ENCODE results near the gene SMTN. TPM values are rescaled to one million over a fixed set of nuclear protein-coding genes. Genes with fewer than 3 reads are reported as not detected.

Gene SMTN
- total and polyA plus RNA-seq, 10 of the 15 experiments (the other 5 are each of a cell fraction or from before 2014, with no cell fraction given): 0.92 to 21.9 (median 4.8) TPM

DNA sequence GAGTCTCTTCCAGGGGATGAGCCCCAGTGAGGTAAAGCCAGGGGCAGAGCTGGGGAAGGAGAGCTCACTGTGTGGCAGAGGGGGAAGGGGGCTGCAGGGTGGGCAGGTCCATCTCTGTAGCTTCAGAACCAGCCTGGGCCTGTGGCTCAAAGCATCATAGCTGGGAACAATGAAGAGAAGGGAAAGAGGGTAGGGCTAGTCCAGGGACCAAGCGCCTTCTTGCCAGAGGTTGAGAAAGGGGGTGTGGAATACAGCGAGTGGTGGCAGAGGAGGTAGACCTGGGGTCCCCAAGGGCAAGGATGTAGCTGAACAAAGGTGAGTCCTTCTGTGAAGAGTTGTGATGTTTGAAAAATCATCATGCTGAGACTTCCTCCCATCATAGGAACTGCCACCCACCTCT is 60.4 kb downstream of the SMTN start:
- ChIA-PET CTCF (interaction anchor here (0.6 to 1.5 kb wide), 3 partner anchors 14 to 58 kb away, joined by 3 read pairs; partner anchors contain the start of gene SELENOM), POLR2A (no interaction called here), RAD21 (ENCODE audit: unreplicated experiment) (no interaction called here), SMC1A (ENCODE audit: uncharacterized antibody, unreplicated experiment) (interaction anchor here (0.6 kb wide), 1 partner anchor 914 kb away, joined by 3 read pairs; no protein-coding TSS in a partner anchor)
- H4K20me1 ChIP-seq (ENCODE audit: control insufficient read depth, insufficient read depth): no peaks in the 10 kb centered on the region
- no peaks in the 10 kb centered on the region for H3K4me1 ChIP-seq (ENCODE audit: control insufficient read depth, insufficient read depth, low read length)
- no peaks in the 10 kb centered on the region for H3K79me2 ChIP-seq (ENCODE audit: control insufficient read depth, insufficient read depth, low read length)
- H3K27ac ChIP-seq (ENCODE audit: control insufficient read depth, insufficient read depth): no peak overlapping the region
- H3K4me3 ChIP-seq: no peak overlapping the region
- no peak for DNase-seq (ENCODE audit: low read depth, low spot score)
- no peak for TF ChIP-seq CHD4 (IDR thresholded peaks at IDR 0.05)
- no peak for TF ChIP-seq SIN3A (IDR thresholded peaks at IDR 0.05; ENCODE audit: low read depth, low read length)
- TF ChIP-seq POLR2AphosphoS2 (IDR thresholded peaks at IDR 0.05; ENCODE audit: low read depth, low read length): no peak
- TF ChIP-seq SRF (IDR thresholded peaks at IDR 0.05; ENCODE audit: low read depth in 2 of 2, low read length in 2 of 2): no peak
- TF ChIP-seq TCF7 (IDR thresholded peaks at IDR 0.05; ENCODE audit: borderline replicate concordance): no peak
- TF ChIP-seq, protein P1, sequence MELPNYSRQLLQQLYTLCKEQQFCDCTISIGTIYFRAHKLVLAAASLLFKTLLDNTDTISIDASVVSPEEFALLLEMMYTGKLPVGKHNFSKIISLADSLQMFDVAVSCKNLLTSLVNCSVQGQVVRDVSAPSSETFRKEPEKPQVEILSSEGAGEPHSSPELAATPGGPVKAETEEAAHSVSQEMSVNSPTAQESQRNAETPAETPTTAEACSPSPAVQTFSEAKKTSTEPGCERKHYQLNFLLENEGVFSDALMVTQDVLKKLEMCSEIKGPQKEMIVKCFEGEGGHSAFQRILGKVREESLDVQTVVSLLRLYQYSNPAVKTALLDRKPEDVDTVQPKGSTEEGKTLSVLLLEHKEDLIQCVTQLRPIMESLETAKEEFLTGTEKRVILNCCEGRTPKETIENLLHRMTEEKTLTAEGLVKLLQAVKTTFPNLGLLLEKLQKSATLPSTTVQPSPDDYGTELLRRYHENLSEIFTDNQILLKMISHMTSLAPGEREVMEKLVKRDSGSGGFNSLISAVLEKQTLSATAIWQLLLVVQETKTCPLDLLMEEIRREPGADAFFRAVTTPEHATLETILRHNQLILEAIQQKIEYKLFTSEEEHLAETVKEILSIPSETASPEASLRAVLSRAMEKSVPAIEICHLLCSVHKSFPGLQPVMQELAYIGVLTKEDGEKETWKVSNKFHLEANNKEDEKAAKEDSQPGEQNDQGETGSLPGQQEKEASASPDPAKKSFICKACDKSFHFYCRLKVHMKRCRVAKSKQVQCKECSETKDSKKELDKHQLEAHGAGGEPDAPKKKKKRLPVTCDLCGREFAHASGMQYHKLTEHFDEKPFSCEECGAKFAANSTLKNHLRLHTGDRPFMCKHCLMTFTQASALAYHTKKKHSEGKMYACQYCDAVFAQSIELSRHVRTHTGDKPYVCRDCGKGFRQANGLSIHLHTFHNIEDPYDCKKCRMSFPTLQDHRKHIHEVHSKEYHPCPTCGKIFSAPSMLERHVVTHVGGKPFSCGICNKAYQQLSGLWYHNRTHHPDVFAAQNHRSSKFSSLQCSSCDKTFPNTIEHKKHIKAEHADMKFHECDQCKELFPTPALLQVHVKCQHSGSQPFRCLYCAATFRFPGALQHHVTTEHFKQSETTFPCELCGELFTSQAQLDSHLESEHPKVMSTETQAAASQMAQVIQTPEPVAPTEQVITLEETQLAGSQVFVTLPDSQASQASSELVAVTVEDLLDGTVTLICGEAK (IDR thresholded peaks at IDR 0.05; ENCODE audit: borderline replicate concordance): no peak
- TF ChIP-seq NBN (IDR thresholded peaks at IDR 0.05): no peak
- no peak for TF ChIP-seq NFIC (IDR thresholded peaks at IDR 0.05; ENCODE audit: low read depth, low read length)
- TF ChIP-seq POLR2AphosphoS5 (IDR thresholded peaks at IDR 0.05; ENCODE audit: low read length): no peak
- no peak for TF ChIP-seq ZNF24 (IDR thresholded peaks at IDR 0.05)
- TF ChIP-seq CREM (IDR thresholded peaks at IDR 0.05; ENCODE audit: low read depth): no peak
- TF ChIP-seq, protein P2, sequence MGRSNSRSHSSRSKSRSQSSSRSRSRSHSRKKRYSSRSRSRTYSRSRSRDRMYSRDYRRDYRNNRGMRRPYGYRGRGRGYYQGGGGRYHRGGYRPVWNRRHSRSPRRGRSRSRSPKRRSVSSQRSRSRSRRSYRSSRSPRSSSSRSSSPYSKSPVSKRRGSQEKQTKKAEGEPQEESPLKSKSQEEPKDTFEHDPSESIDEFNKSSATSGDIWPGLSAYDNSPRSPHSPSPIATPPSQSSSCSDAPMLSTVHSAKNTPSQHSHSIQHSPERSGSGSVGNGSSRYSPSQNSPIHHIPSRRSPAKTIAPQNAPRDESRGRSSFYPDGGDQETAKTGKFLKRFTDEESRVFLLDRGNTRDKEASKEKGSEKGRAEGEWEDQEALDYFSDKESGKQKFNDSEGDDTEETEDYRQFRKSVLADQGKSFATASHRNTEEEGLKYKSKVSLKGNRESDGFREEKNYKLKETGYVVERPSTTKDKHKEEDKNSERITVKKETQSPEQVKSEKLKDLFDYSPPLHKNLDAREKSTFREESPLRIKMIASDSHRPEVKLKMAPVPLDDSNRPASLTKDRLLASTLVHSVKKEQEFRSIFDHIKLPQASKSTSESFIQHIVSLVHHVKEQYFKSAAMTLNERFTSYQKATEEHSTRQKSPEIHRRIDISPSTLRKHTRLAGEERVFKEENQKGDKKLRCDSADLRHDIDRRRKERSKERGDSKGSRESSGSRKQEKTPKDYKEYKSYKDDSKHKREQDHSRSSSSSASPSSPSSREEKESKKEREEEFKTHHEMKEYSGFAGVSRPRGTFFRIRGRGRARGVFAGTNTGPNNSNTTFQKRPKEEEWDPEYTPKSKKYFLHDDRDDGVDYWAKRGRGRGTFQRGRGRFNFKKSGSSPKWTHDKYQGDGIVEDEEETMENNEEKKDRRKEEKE (IDR thresholded peaks at IDR 0.05): no peak
- intact Hi-C loops (cut with micrococcal nuclease; ENCODE audit: unreplicated experiment) (no loop called here), in situ Hi-C loops (cut with MboI) (no loop called here)
- BruUV-seq (replicated peaks): no TSS peak
- no peaks in the 10 kb centered on the region for H3K36me3 ChIP-seq (ENCODE audit: control insufficient read depth in 2 of 2, insufficient read depth in 2 of 2, low read length in 1 of 2)
- no peaks in the 10 kb centered on the region; a peak in 2 of 4 replicates for H3K27me3 ChIP-seq (replicated peaks in 1 of 2; ENCODE audit: control insufficient read depth in 2 of 2, insufficient read depth in 2 of 2, low read length in 1 of 2)
- H2AFZ ChIP-seq (ENCODE audit: control insufficient read depth, low read depth, low read length): no peak overlapping the region
- H3K9me3 ChIP-seq (replicated peaks; ENCODE audit: control insufficient read depth, insufficient read depth, low read length): no peaks in the 10 kb centered on the region
- ATAC-seq: no peak
- FAIRE-seq: no peak
- no peak overlapping the region for H3K9ac ChIP-seq (ENCODE audit: control insufficient read depth, insufficient read depth, low read length)
- H3K4me2 ChIP-seq (ENCODE audit: control insufficient read depth, insufficient read depth): no peak overlapping the region
- 24% methylated on average over 2 of the region's 2 CpGs for WGBS (ENCODE audit: insufficient coverage, insufficient replicate concordance, low lambda C conversion rate, missing lambda C conversion rate)
